IPS-NIHi7 (cell line): ENCODE results near the gene PGAP3.

Experiments
- DNase-seq: peaks from one replicate; pipeline ENCODE4 v3.0.0; 2012; ENCODE audit warnings: mixed read lengths; ENCODE audit errors: extremely low spot score

PGAP3 gene

DNA sequence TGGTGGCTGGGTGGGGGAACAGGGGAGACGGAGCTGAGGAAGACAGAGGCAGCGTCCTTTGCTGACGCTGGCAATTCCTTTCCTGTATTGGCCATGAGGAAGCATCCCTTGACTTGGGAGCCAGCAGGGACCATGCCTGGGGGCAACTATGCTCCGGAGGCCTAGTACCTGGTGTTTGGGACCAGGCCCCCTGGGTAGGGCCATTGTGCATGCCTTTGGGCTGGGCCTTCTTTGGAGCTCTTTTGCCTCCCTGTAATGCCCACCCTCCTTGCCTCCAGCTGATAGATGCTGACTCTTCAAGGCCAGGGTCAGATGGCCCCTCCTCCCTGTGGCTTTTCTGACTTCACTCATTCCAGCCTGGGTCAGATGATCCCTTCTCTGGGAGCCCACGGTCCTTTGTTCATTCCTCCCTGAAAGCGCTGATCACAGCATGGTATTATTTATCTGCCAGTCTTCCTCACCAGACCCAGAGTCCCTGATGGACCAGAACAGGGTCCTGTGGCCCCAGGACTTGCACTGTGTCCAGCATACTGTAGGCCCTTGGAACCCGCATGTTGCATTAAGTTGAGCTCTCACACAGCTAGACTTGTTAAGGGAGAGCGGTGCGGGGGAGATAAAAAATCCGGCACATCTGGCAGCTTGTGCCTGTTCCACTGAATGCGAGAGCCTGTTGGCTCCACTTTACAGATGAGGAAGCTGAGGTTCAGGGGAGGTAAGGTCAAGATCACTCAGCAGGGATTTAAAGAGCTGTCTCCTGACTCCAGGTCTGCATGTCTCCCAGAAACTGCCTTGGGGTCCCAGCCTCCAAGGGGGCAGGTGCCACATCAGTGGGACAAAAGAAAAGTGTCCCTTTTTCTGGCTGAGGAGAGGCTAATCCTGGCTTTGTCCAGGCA is 48.0 kb downstream of the PGAP3 start:
- DNase-seq = no peak

DNA sequence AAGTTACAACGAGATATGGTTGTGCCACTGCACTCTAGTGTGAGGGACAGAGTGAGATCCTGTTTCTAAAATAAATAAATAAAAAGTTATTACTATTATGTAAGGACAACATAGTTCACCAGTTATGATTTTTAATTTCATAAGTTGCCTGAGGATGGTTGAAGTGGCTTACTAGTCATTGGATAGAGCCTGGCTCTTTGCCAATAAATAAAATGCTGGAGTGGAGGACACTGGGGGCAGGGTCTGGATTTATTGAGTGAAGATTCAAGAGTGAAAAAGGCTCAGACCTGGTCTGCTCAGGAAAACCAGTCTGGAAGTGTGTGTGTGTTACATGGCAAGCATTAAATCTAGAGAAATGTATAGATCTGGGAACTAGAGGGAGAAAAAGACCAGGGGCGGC is 48.8 kb downstream of the PGAP3 start:
- DNase-seq = no peak

DNA sequence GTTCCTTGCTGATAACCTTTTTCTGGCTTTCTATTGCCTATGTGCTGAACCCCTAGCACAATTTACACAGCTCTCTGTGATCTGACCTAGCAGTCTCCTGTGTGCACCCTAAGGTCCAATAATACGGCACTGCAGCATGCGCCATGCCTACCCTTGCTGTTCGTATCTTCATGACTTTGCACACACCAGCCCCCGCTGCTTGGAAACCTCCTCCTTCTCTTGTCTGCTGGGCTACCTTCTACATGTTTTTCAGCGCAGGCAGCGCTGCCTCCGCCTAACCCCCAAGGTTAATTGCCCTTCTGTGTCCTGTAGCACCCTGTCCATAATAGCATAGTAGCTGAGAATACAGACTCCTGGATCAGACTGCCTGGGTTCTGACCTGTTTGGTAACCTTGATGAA is 49.5 kb downstream of the PGAP3 start:
- no peak for DNase-seq

DNA sequence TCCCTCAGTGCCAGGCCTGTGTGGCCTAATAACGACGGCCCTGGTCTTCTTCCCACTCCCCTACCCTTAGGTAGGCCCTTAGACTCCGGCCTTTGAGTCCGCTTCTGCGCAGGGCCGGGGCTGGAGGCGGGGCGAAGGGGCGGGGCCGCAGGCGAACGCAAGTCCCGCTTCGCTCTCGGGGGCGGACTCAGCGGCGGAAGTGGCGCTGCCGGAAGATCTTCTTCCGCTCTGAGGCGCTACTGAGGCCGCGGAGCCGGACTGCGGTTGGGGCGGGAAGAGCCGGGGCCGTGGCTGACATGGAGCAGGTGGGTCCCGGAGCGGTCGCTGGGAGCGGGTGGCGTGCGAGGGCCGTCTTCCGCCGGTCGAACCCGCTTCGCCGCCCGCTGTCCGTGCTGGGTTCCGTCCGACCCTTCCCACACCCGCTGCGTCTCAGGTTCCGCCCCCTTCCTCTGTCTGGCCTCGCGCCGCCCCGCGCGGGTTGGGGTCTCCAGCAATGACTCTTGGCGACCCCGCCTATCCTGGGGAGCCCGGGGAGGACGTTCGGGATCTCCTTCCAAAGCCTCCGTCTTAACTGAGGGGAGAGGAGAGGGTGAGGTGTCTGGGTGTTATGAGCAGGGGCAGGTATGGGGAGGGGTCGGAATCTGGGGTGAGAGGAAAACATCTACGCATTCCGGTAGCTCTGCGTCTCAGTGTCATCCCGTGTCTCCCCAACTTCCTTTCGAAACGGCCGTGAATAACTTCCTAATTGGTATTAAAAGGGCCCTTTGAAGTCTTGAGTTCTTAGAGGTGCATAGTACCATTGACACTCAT is 50.7 kb downstream of the PGAP3 start, which contains the start of gene STARD3:
TSS of gene STARD3 (plus strand) at position 218 of the 810 bp plus-strand sequence. CDS start 16,388 bp downstream, outside the sequence.
- DNase-seq = peak; percentile 93

DNA sequence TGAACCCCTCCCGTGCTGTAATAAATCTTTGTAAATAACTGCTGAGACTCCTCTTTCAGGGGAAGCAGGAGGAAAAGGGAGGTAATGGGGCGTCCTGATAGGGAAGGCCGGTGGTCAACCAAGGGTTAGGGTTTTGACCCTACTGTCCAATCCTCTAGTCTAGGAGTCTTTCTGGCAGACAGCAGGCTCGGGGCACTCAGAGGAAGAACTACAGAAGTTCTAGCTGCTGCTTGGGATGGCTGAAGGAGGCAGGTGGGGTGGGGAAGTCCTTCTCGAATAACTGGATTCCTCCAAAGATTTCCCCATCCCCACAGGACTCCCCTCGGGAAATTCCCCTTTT is 51.3 kb downstream of the PGAP3 start:
- DNase-seq = no peak

DNA sequence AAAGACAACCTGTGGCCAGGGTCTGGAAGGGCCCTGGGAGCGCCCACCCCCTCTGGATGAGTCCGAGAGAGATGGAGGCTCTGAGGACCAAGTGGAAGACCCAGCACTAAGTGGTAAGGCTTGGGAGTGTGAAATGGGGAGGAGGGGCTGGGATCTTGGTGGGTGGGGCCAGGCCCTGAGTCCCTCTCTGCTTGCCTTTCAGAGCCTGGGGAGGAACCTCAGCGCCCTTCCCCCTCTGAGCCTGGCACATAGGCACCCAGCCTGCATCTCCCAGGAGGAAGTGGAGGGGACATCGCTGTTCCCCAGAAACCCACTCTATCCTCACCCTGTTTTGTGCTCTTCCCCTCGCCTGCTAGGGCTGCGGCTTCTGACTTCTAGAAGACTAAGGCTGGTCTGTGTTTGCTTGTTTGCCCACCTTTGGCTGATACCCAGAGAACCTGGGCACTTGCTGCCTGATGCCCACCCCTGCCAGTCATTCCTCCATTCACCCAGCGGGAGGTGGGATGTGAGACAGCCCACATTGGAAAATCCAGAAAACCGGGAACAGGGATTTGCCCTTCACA is 52.2 kb downstream of the PGAP3 start:
- DNase-seq = no peak

DNA sequence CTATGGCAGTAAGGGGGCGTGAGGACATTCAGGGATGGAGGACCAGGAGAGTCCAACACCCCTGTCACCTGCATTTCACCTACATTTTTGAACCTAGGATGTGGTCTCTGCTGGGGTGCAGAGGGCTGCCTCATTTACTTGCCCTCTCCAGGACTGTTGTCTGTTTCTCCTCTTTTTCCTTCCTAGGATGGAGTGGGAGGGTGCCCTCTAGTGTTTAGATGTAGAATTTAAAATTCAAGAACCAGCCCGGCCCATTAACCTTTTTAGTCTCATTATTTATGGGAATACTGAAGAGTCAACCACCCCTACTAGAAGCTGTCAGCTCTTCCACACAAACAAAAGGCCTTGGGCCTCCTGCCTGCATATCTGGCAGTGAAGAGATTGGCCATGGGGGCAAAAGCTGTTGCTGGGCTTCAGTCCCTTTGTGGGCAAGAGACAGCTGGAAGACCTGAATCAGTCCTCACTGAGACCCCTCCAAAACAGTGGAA is 53.4 kb downstream of the PGAP3 start:
- peak; percentile 45 for DNase-seq

DNA sequence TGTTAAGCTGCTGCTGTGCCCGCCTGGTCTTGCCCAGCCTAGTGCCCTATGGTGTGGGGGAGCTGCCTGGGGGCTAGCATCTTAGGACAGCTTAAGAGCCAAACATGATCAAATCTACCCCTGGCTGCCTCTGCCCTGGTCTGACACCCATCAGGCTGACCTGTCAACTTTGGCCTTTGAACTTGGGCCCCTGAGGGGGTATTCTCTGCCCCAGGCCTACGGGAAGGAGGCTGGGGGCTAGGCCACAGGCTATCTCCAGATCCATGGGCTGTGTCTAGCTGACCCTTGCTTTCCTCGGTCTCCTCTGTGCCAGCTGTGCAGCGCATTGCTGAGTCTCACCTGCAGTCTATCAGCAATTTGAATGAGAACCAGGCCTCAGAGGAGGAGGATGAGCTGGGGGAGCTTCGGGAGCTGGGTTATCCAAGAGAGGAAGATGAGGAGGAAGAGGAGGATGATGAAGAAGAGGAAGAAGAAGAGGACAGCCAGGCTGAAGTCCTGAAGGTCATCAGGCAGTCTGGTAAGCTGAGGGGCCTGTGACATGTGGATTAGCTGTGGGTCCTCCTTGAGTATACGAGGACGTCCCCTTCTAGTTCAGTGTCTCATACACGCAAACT is 54.2 kb downstream of the PGAP3 start:
- DNase-seq = no peak

DNA sequence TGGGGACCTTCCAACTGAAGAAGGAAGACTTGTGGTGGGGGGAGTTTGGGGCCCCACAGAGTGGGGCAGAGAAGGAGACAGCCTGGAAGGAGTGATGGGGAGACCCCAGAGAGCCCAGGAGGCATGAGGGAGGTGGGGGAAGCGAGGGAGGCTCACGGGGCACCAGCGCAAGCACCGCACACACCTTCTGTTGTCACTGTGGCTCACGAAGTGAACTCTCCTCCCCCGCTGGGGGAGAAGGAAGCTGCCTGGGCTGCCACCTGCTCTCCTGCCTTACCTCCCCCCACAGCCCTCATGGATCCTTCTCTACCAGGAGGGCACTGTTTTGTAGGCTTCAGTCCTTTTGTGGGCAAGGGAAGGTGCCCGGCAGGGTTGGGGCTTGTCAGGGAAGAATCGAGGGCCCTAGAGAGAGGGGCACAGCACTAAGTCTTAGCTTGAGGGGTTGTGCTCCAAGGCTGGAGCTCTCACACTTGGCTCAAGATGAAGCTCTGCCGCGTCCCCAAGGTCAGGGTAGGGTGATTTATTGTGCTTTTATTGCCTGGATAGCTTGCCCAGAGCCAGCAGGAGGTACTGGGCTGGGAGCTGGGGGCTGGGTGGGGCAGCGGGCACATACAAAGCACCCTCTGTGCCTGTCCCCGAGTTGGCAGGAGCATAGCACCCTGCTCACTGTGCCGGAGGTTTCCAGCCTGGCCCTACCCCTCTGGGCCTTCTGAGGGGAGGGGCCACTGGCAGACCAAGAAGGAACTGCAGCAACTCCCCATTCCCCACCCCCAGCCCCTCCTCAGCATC is 55.5 kb downstream of the PGAP3 start:
- no peak for DNase-seq

DNA sequence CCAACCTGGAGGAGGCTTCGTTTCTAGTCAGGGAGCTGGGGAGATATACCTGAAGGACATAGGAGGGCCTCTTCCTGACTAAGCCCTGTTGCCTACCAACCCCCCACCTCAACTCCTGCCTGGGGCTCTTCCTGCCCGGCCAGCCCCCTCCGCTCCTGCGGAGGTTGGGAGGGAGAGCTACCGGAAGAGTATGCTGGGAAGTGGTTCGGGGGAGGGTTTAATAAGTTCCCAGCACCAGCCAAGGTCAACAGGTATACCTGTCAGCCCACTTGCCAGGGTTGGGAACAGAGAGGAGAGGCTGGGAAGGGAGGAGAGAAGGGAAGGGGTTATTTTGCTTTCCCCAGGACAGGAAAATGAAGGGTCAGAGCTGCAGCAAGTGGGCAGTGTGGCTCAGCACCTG is 56.5 kb downstream of the PGAP3 start:
- peak; percentile 78 for DNase-seq

DNA sequence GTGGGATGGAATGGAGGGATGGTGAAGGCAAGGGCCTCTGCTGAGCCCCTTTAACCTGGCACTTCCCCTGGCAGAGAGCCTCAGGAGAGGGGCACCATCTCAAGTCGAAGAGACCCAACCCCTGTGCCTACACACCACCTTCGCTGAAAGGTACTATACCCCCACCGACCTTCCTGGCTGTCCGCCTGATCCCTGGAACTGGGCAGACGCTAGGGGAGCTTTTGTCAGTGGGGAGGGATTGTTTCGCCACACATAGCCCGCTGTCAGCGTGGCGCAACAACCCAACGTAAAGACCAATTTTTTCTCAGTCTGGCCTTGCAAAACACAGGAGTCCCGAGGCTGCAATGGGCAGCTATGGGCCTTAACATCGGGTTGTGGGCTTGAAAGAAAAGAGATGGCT is 58.0 kb downstream of the PGAP3 start:
- DNase-seq = no peak

DNA sequence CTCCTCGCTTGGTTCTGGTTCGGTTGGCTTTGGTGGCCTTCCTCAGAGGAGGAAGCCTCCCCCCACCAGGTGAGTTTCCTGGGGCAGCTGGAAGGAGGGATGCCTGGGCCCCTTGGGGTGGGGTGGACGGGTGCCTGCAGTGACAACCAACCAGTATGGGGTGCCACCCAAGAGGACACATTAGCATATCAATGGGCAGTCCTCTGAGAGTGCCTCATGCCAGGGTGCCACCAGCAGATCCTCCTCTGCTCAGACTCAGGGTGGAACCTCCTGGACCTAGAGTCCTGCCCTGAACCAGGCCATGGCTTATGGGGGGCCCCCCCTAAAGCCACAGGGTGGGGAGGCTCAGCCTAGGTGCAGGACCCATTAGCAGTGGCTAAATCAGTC is 58.4 kb downstream of the PGAP3 start:
- DNase-seq = no peak

DNA sequence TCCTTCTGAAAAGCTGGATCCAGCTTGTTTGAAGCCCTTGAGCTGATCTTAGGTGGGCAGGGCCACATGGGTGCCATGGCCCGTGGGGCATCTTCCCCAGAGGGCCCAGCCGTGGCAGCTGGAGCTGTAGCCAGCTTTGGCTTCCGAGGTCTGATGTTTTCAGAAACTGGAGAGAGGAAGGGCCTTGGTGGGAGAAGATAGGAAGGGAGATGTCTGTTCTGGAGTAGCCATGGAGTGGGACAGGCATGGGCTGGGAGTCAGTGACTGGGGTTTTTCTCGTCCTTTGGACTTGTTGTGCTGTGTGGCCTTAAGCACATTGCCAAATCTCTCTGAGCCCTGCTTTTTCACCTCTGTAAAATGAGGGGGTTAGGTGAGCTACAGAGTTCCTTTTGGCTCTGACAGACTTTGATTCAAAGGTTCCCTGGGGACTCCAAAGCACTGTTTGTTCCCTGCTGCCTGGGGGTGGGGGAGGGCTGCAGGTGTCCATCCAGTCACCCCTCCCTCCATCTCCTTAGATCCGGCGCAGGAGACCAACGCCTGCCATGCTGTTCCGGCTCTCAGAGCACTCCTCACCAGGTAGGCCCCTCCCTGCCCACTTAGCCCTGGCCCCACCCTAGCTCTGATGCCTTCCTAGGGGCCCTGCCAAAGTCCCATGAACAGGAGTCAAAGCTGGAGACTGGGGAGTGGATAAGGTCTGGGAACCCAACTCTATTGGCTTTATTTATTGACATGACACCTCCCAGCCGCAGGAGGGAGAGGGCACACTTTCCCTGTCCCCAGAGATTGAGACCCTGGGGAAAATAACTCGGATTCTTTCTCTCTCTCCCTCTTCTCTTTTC is 59.0 kb downstream of the PGAP3 start:
- no peak for DNase-seq

DNA sequence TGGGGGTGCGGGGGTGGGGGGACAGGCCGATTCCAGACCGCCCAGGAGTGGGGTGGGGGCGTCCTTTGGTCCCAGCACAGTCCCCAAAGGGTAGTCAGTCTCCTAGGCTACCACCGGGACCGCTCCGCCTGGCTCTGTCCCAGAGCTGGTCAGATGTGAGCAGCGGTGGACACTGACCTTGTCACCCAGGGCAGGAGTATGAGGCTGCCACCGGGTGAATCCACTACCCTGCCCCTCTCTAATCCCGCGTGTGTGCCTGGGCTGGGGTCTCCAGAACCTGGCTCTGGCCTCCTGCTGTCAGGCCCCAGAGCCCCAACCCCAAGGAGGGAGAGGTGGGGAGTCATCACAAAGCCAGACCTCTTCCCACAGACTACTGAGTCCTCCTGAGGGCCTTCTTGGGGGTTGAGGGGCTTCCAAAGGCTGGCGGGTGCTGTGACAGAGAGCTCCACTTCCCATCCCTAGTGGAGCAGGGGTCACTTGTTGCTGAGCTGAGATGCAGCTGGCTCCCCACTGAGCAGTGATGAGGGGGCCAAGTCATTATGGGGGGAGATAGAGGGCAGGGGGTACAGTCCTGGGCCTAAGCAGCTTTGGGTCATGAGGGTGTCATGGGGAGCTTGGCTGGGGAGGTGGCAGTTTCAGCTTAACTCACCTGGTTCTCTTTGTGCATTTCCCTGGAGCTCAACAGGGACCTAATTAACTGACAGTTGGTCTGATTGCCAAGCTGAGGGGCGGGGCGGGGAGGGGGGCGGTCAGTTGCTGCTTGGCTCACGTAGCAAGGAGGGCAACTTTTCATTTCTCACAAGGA is 59.9 kb downstream of the PGAP3 start:
- no peak for DNase-seq

DNA sequence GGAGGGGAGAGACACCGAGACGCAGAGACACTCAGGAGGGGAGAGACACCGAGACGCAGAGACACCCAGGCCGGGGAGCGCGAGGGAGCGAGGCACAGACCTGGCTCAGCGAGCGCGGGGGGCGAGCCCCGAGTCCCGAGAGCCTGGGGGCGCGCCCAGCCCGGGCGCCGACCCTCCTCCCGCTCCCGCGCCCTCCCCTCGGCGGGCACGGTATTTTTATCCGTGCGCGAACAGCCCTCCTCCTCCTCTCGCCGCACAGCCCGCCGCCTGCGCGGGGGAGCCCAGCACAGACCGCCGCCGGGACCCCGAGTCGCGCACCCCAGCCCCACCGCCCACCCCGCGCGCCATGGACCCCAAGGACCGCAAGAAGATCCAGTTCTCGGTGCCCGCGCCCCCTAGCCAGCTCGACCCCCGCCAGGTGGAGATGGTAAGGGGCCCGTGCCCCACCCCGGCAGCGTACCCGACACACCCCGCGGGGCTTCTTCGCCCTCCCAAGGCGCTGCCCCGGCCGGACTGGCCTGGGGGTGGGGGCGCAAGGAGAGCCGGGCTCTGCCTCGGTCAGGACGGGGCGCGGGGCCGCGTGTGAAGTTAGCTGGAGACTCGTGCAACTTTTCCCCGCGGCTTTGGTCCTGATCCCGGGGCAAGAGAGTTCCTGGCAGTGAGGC is 60.7 kb downstream of the PGAP3 start:
- DNase-seq = no peak

DNA sequence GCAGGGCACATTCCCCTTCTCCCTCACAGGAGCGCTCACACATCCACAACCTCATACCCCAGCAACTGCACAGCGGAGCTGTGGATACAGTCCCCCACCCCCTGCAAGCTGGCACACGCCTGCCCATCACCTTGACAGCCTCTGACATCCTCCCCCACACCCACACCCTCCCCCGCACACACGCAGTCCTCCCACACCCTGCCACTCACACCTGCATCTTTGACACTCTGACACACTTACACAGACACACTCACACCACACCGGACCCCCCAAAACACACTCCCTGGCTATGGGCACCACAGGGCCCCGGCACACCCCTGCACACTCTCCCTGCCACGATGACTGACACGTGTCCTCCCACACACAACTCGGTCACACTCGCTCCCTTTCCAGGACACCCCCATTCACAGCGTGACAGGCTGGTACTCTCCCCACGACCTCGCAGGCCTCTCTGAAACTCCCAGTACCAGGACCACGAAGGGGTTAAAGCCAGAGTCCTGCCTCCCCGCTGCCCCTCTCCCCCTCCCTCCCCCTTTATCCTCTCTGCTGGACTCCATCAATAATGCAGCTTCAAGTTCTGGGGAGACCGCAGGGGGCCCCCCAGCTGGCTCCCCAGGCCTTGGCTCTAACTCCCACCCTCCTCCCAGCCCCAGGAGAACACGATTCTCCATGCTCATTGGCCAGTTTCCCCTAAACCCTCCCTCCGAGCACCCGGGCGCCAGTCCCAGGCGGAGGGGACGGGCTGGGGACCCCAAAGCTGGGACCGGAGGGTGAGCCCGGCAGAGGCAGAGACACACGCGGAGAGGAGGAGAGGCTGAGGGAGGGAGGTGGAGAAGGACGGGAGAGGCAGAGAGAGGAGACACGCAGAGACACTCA is 61.4 kb downstream of the PGAP3 start, which contains the start of gene PPP1R1B:
TSS of gene PPP1R1B (plus strand) at position 782 of the 876 bp plus-strand sequence. CDS start 441 bp downstream, outside the sequence.
- no peak for DNase-seq

DNA sequence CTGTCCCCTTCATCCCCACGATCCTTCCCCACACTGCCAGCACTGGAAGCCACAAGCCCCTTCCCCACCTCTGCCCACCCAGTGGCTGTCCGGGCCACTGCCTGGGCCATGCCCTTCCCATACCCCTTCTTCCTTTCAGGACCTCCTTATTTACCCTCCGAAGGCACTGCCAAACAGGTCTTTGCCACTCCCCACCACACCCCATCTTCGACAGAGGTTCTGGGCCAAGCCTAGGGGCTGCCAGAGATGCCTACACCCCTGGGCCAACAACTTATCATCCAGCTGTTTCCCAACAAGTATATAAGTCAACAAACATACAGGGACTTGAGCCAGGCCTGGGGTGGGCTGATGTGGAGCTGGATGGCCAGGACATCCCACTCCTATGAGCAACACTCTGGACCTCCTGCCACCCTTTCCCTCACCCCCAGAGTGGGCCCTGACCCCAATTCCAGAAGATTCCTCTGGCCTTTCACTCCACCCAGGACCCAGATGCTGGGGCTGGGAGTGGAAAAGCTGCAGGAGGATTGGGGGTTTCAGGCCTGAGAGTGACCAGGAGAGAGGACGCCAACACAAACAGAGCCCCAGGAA is 62.6 kb downstream of the PGAP3 start:
- no peak for DNase-seq
